HEK293T (cell line): ENCODE data around the gene AKR7A3.

Source experiments
- FOXA1 ChIP-seq: fragments of 450-650 bp; IDR thresholded peaks from 2 replicates; pipeline ENCODE4 v1.6.1; 2016; ENCODE audit warnings: mild to moderate bottlenecking
- FOXK2 ChIP-seq: fragments of 450-650 bp; IDR thresholded peaks from 2 replicates; pipeline ENCODE4 v1.6.1; 2016; ENCODE audit warnings: mild to moderate bottlenecking
- SUZ12 ChIP-seq: fragments of 450-650 bp; IDR thresholded peaks from 2 replicates; pipeline ENCODE4 v1.6.1; 2016; ENCODE audit warnings: mild to moderate bottlenecking

GRCh38 chr1:19258353-19258752 lies 30.2 kb downstream of the AKR7A3 start:
- TF ChIP-seq FOXK2 (no peak), FOXA1 (no peak), SUZ12 (no peak)
